NCI-H345 (cell line): ENCODE data around the gene RHCG.
"Not testable (repeated sequence)": the region's sequence is repeated elsewhere in the genome, so short reads cannot be mapped to it uniquely, and the experiment has no call there.

ENCODE experiments used
- DNase-seq: peaks from one replicate; lab custom pipeline; 2025; lab: John Stamatoyannopoulos, UW

RHCG gene

DNA sequence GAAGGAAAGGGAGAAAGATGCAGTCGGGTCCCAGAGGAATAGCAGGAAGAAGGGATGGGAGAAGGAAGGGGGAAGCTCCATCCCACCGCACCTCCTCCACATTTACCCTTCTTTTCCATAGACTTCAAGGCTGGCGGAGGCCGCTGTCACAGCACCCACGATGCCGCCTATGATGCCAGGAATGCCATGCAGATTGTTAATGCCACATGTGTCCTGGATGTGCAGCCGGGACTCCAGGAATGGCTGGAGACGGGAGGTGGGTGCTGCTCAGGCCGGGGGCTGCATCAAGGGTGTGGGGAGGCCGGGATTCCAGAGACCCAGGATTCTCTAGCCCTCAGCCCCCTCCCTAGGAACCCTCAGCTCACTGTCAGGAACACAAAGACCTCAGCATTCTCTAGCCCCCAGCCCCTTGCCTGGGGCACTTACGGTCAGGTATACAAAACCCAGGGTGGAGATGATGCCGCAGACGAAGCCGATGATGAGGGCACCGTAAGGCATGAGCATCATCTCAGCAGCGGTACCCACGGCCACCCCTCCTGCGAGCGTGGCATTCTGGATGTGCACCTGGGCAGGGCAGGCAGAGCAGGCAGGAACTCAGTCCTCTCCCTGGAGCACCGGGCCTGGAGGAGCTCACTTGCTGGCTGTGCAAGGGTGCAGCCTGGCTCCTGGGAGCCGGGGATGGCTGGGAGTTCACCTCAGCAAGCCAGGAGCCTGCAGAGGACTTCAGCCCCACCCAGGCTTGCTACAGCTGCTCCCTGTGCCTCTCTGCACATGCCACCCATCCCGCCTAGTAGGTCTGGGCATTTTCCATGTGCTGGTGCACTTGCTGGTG is 18.8 kb downstream of the RHCG start:
- DNase-seq = no peak

DNA sequence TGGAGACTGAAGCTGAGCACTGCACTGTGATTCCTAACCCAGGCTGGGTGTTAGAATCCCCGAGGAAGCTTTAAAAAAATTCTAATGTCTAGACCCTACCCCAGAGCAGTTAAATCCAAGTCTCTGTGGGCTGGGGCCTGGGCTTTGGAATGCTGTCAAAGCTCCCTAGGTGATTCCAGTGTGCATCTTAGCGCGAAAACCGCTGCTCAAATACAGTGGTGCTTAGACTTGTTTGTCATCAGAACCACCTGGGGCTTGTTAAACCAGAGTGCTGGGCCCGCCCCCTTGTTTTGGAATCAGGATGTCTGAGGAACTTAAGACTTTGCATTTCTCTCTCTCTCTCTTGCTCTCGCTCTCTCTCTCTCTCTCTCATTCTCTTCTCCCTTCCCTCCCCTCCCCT is 20.7 kb downstream of the RHCG start:
- no peak for DNase-seq

DNA sequence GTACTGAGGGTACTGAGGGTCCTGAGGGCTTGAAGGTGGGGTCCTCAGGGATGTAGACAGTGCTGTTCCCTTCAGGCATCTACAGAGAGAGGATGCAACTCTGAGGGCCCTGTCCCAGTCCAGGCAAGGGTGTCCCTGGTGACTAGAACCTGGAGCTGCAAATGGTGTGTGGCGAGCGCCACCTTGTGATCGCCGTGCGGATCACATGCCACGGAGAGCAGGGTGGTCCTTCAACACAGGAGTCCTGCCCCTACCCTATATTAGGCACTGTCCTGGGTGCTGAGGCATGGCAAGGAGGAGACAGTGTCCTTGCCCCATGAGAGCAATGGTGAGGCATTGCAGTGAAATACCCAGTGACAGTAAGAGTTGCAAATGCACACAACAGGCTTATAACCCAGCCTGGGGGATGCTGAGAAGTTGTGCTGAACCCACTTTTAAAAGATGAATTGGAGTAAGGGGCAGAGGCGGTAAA is 23.6 kb downstream of the RHCG start:
- no peak for DNase-seq

DNA sequence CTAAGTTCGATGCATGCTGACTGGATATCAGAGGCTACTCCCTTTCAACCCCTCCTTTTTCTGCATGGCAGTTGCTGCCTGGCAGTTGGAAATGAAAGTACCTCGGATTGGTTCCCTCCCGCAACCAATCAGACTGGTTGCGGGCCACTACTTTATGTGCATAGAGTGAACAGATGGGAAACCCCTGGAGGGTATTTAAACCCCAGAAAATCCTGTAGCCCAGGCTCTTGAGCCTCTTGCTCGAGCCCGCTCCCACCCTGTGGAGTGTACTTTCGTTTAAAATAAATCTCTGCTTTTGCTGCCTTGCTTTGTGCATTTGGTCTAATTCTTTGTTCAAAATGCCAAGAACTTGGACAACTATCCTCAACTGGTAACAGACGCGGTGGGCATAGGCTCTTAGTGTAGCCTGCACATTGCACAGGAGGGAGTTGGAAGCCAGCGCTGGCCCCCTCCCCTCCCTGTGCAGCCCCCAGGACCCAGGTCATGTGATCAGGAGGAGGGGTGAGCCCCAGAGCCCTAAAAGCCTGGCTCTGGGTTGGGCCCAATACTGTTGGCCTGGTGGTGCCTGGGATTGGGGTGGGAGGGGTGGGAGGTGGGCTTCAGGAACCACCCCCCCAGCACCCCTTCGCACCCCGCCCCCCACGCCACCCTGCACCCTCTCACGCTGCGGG is 26.8 kb downstream of the RHCG start:
- DNase-seq = no peak

- DNase-seq = not testable (repeated sequence)
These were observed 27.6 kb downstream of the RHCG start for GRCh38 chr15:89468813-89469212.

DNA sequence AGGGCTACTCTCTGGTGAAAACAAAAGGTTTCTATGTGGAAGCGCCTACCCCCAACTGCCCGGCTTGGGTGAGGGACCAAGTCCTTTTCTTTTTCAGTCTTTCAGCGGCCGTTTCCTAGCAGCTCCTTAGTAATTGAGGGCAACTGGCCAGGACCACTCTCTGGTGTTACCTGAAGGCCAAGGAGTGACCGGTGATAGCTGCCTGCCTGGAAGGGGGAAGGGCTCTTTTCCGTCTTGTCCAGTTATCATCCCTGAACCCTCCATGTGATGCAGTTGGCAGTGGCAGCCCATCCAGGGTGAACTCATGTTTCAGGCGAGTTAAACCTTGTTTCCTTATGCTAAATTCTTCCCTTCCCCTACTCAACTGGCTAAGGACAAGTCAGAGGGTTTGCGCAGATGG is 33.3 kb downstream of the RHCG start:
- DNase-seq = no peak

GRCh38 chr15:89462198-89462912 is 34.0 kb downstream of the RHCG start:
- no peak for DNase-seq

- DNase-seq = no peak
These were observed 35.0 kb downstream of the RHCG start for GRCh38 chr15:89461386-89461785.

- no peak for DNase-seq
These were observed 36.3 kb downstream of the RHCG start for GRCh38 chr15:89460048-89460447.

- no peak for DNase-seq
These were observed 36.9 kb downstream of the RHCG start for GRCh38 chr15:89459271-89460038.

GRCh38 chr15:89458440-89458839 is 37.9 kb downstream of the RHCG start:
- no peak for DNase-seq

- no peak for DNase-seq
These were observed 39.3 kb downstream of the RHCG start for GRCh38 chr15:89457086-89457485.

- no peak for DNase-seq
These were observed 40.8 kb downstream of the RHCG start for GRCh38 chr15:89455535-89455934.

DNA sequence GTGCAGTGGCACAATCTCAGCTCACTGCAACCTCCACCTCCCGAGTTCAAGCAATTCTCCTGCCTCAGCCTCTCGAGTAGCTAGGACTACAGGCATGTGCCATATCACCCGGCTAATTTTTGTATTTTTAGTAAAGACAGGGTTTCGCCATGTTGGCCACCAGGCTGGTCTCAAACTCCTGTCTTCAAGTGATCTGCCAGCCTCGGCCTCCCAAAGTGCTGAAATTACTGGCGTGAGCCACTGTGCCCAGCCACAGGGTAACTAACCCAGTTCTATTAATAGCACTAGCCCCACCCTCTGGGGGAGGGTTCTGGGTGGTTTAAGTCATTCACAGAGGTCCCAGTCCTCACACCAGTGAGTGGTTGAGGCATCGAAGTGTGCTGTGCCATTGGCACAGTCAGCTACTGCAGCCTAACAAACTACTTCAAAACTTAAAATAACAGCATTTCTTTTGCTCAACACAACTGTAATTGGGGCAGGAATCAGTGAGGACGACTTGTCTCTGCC is 44.0 kb downstream of the RHCG start:
- no peak for DNase-seq

- no peak for DNase-seq
These were observed 44.5 kb downstream of the RHCG start for GRCh38 chr15:89451846-89452245.

DNA sequence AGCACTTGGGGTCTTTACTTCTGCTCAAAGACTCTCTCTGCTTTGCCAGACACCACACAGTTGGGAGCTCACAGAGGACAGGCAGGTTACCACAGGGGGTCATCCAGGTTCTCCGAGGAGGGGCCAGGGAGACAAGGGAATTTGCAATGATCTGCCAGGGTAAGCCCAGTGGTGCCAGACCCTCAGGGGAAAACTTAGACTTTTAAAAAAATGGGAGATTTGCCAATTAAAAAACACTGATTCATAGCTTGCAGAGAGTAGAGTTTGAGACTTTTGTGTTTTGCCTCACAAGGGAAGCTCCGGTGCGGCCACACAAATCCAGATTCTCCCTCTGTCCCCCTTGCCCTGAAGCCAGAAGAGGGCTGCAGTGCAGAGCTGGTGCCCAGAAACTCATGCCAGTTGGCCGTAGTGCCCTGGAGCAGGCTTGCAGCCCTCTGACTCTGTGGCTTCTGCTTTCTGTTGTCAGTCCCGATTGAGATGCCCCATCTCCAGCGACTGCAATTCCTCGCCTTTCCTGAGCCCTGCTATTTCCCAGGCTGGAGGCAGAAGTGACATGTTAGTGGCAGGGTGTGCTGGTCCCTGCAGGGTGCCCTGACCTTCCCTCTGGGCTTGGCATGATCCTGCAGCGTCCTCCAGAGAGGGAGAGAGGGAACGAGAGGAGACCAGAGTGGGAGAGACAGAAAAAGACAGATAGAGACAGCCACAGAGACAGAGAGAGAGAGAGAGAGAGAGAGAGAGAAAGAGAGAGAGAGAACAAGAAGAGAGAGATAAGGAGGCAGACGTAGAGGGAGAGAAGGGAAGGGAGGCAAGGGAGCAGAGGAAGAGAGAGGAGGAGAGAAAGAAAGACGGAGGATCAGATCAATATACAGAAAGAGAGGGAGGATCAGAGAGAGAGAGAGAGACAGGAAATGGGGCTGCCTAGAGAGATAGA is 46.0 kb downstream of the RHCG start:
- no peak for DNase-seq

GRCh38 chr15:89448825-89449224 is 47.6 kb downstream of the RHCG start:
- DNase-seq = no peak

DNA sequence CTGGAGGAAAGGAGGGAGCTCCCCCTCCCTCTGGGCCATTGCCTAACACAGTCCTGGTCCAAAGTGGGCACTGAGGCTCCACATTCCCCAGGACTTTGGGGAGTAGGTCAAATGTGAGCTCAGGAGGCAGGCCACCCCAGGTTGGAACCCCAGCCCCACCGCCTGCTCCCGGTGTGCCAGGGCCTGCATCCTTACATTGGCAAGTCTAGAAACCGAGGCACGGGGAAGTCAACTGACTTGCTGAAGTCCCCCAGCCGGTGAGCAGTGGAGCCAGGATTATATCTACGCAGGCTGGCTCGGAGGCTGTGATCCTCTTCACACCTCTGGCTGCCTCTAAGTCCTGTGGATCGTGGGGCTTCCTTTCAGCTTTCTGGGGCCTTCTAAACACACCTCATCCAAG is 48.7 kb downstream of the RHCG start:
- no peak for DNase-seq

- no peak for DNase-seq
These were observed 50.0 kb downstream of the RHCG start for GRCh38 chr15:89446255-89446891.

DNA sequence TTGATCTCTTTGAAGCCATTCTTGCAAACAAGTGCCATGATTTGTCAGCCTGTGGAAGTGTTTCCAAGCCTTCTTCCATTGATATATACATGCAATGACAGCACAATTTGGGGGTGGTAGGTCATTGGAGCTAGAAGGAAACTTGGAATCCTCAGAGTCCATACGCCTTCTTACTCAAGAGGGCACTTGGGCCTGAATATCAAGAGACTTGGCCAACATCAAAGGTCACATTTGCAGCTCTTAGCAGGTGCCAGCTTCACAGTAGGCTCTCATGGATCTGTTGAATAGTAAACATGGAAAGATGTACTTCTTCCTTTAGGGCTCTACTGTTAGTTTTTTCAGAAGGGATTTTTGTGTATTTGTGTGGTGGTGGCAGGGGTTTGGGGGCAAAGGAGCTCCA is 50.9 kb downstream of the RHCG start:
- no peak for DNase-seq
